Kasumi-1 (cell line): ENCODE measurements around the gene ATP5PD.

Experiments
- DNase-seq, 2 experiments: peaks; one replicate each; lab custom pipeline; 2025; lab: John Stamatoyannopoulos, UW

ATP5PD gene

DNA sequence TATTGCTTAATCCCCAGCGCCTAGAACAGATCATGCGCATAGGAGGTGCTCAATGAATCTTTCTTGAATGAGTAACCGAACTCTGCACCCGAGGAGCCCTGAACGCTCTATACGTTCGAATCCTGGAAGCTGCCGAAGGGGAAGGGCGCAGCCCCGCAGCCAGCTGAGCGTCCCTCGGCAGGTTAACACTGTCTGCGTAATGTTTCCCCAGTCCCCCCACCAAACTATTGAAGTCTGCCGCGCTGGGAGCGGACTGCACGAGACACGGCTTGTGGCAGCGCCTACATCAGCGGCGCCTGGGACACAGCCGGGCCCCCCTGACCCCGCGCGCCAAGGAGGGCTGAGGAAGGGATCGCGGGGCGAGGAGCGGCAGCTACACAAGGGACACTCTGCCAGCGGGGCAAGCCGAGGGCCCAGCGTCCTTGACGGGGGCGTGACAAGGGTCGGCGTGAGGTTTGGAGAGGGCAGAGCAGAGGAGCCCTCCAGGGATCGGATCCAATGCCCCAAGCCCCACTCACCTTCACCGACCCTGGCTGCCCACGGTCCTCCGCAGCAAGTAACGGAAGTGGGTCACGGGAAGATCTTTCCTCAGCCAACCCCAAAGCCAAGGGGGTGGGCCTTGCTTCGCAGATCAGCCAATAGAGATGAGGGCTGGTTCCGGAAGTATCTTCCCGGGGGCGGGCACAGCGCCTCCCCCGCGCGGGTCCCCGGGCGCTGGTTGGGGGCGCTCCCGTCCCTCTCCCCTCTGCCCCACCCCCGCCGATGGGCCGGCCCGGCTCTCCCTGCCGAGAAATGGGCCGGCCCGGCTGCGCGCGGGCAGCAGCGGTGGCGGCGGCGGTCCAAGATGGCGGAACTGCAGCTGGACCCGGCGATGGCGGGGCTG is at the start of gene ATP5PD, which contains the start of gene KCTD2:
TSS of gene ATP5PD (minus strand) at position 563 of the 883 bp plus-strand sequence. CDS start 4,319 bp downstream, outside the sequence.
TSS of gene KCTD2 (plus strand) at position 819 of the 883 bp plus-strand sequence. CDS start at position 845, 26 bp downstream.
- peak; percentile 98 to 99 for DNase-seq

DNA sequence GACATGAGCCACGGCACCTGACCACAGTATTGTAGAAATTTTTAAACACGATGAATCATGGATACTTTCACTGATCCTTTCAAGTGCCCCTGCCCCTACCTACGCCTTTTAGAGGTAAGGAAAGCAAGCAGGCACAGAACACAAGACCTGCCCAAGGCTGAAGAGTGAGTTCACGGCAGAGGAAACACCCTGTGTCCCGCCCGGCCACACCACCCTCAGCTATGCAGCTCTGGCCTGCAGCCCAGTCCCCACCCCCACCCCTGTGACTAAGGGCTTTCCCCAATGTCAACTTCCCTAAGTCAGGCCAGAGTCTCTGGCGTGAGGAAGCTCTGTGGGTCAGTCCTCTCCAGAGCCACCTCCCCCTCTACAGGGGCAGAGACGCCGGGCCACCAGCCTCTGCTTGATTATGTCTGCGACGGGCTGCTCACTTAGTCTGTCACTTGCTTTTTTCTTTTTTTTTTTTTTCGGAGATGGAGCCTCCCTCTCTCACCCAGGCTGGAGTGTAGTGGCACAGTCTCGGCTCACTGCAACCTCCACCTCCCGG is 49.4 kb upstream of the ATP5PD start:
- DNase-seq: peak; percentile 75 to 77

DNA sequence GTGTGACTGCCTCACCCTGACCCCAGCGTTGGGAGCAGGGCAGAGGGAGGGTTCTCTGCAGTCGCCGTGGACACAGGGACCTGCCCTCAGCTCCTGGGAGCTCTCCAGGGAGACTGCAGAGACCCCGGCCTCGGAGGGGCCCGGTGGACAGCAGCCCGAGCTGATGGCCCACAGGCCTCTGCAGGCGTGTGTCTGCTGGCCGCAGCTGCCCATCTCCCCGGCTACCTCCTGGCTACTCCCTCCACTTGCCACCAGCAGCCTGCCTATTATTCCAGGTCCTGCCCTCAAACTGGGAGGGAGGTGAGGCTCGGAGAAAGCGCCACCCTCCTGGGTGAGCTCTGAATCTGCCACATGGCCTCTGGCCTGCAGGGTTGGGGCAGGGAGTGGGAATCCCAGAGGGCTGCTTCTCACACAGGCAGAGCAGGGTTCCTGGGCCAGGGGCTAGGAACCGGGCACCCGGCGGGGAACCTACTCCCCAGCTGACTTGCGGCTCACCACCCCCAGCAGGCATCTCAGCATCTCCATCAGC is 48.2 kb upstream of the ATP5PD start:
- DNase-seq: no peak

DNA sequence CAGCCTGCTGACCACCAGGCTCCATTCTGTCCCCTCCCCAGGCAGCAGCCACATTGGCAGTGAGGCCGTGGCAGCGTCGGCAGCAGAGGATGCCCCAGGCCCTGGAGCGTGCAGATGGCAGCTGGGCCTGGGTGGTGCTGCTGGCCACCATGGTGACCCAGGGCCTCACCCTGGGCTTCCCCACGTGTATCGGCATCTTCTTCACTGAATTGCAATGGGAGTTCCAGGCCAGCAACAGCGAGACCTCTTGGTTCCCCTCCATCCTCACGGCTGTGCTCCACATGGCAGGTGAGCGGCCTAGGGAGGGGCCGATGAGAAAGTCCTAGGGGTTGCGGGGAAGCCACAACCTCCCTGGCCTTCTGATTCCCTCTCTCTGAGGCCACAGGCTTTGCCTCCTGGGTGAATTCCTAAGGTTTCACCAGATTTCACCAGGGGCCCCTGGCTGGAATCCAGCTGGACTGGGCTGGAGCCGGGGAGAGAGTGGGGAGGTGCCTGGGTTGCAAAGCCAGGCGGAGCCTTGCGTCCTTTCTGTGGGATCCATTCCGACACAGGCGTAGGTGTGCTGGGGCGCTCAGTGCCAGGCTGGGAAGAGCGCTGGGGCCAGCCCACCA is 46.9 kb upstream of the ATP5PD start:
- no peak for DNase-seq

DNA sequence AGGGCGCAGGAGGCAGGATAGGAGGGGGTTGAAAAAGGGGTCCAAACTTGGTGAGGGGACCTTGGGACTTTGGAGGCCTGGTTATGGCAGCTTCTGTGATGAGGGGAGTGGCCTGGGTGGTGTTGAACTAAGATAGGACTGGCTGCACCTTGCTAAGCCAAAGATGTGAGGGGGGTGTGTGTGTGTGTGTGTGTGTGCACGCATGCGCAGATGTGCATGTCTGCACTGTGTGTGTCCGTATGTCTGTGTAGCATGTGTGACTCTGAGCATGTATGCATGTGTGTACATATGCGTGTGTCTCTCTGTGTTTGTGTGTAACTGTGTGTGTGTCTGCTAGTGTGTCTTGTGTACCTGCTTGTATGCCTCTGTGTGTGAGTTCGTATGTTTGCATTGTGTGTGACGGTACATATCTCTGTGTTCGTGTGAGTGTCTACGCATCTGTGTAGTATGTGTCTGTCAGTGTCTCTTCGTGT is 45.1 kb upstream of the ATP5PD start:
- DNase-seq: no peak

DNA sequence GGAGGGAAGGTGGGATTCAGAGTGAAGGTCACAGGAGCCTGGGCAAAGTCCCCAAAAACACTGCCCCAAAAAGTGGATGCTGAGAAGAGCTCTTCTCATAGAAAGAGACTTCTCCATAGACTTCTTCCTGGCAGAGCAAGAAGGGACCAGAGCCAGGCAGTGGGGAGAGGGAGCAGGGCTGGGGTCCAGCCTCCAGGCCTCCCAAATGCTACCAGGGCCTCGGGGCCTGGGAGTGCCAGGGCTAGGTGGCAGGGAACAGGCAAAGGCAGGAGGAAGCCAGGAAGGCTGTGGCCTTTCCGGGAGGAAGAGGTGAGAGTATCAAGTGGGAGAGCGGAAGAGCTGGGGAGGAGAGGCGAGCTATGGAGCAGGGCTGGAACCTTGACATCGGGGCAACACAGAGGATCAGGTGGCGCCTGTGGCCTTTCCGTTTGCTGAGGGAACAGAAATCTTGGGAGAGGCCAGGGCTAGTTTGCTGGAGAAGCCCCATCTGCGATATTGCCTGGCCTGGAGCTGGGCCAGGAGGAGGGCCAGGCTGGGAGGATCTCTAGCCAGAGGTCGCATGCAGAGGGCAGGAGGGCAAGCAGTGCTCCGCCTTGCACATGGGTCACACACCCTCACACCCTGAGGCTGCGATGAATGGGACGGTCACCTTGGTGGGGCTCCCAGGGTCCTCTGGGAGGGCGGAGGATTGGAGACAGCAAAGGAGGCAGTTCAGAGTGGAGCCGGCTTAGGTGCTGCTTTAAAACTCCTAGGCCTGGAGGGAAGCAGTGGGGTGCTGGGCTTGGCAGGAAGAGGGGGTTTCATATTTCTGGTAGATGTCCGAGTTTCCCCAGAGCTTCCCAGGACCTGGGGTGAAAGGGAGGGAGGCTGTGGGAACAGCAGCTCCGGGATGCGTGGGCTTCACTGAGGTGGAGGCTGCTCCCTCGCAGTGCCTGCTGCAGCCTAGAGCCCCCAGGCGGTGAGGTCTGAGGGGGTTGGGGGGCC is 44.4 kb upstream of the ATP5PD start:
- no peak for DNase-seq

DNA sequence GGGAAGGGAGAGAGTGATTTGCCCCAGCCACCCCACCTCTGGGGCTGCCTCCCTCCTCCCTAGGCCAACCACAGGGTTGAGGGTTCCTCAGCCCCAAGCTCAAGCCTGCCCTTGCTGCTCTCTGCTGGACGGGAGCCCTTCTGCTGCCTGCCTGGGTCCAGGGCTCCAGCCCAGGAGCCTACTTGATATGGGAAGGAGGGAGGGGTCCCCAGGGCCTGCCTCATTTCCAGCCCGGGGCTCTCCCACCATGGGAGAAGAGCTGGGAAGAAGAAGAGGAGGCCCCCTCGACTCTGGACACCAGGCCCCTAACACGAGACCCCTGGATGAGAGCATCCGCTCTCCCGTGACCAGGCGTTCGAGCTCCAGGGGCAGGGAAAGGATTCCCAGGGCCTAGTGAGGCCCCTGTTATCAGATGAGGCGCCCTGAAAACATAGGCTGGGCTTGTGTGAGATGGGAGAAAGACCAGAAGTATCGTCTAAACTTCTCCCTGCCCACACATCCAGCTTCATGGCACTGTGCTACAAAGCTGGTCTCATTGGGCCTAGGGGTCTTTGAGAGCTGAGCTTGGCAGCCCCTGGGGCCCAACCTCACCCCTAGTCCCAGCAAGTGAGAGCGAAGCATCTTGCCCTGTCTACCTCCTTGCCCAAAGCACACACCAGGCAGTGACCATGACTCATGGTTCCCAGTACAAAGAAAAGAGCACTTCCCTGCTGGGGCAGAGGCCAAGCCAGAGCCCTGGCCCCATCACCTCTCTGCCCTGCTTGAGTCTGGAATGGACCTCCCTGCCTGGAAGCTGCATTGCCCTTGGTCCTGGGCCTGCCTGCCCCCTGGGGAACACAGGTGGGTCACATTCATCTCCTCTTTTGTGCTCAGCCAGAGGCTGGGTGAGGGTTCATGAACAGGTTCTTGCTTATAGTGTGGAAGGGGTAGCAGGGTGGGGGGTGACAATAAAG is 42.0 kb upstream of the ATP5PD start:
- no peak for DNase-seq

DNA sequence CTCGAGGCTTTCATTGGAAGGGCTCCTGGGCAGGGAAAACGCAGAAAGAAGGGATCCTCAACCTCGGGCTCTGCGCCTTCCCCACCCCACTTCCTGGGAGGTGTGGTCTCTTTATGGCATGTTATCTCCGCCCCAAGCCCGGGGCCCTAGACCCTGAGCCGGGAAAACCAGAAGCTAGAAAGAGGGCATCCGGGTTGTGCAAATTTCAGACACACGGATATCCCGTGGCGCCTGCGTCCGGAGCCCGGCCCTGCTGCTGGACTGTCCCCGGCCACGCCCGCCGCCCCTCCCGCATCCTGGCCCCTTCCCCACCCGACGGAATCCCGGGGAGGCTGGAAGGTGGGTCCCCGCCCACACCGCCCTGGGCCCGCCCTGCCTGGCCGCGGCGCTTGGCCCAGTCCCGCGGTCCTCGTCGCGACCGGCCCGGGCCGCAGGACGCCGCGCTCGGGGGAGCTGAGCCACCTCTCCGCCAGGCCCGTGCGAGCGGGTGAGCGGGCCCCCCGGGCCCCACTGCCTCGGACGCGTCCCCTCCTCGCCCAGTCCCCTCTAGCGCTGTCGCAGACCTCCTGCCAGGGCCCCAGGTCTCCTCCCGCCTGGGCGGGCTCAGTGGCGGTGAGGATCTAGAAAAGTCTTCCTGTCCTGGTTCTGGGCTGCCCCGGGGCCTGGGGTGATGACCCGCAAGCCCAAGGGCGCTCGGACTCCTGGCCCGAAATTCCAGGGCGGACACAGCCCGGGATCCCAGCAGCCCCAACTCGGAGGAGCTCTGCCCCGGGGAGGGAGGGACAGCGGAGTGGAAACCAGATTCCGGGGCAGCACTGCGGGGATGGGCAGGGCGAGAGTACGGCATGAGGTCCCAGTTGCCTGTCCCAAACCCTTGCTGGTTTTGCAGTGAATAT is 41.0 kb upstream of the ATP5PD start, which contains the start of gene SLC16A5:
TSS of gene SLC16A5 (plus strand) at position 397 of the 896 bp plus-strand sequence. CDS start 5,683 bp downstream, outside the sequence.
- peak; percentile 91 to 93 for DNase-seq

DNA sequence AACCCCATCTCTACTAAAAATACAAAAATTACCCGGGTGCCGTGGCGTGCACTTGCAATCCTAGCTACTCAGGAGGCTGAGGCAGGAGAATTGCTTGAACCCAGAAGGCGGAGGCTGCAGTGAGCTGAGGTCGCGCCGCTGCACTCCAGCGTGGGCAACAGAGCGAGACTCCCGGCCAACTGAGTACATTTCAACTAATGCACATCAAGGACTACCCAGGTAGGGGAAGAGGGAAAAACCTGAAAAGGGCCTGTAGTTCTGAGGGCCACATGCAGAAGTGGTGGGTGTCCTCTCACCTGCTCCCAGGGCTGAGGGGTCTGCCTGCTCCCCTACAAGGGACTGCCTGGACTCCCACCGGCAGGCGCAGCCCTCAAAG is 40.4 kb upstream of the ATP5PD start:
- no peak for DNase-seq

DNA sequence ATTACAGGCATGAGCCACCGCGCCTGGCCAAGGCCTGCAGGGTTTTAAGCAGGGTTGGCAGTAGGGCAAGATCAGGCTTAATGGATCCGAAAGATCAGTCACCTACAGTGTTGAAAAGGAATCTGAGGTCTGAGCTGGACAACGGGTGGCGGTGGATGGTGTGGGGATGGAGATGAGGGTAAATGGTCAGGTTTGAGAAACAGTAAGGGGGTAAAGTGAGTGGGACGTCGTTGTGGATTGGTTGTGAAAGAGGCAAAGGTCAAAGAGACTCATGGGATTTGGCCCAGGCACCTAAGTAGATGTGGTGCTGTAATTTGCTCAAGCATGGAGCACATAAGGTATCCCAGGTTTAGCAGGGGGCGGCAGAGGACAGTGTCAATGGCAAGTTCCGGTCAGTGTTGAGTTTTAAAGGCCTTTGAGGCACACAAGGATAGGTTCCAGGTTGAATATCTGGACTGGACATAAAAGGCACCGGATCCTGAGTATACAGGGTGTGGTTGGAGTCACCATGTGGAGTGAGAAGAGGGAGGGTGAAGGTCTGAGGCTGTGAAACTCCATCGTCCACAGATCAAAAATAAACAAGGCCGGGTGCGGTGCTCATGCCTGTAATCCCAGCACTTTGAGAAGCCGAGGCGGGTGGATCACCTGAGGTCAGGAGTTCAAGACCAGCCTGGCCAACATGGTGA is 39.9 kb upstream of the ATP5PD start:
- no peak for DNase-seq

DNA sequence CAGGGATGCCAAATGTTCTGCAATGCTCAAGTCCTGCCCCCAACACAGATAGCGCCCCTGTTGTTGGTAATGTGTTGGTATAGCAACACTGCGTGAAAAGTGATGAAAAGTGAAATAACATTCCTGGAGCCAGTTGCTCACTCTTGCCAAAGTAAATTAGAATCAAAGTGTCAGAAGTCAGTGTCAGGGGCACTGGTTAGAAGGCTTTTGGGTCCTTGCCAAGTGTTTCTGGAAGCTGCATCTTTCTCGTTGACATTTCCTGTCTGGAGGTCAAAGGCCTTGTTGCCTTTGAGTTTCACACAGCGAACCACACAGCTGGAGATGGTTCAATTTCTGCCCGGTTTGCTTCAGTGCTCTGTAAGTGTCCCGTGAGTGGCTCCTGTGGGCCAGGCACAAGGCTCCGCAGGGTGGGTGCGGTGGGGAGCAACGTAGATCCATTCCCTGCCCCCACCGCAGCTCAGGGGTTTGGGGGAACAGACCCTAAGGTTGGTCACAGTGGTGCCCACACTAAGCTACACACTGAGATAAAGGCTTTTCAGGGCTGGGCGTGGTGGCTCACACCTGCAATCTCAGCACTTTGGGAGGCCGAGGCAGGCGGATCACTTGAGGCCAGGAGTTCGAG is 37.4 kb upstream of the ATP5PD start:
- DNase-seq: no peak

DNA sequence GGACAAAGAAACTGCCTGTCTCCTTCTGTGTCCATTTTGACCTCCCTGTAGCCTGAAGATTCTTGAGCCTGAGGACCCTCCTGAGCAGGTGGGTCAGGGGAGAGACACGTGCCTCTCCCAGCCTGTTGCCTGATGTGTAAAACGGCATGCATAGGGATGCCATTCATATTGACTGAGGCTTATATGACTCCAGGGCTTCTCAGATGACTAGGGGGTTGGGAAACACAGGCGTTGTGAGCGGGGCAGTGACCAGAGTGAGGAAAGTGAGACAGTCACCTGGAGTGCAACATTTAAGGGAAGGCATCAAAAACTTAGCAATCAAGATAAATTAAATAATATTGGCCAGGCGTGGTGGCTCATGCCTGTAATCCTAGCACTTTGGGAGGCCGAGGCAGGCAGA is 35.9 kb upstream of the ATP5PD start:
- no peak for DNase-seq

DNA sequence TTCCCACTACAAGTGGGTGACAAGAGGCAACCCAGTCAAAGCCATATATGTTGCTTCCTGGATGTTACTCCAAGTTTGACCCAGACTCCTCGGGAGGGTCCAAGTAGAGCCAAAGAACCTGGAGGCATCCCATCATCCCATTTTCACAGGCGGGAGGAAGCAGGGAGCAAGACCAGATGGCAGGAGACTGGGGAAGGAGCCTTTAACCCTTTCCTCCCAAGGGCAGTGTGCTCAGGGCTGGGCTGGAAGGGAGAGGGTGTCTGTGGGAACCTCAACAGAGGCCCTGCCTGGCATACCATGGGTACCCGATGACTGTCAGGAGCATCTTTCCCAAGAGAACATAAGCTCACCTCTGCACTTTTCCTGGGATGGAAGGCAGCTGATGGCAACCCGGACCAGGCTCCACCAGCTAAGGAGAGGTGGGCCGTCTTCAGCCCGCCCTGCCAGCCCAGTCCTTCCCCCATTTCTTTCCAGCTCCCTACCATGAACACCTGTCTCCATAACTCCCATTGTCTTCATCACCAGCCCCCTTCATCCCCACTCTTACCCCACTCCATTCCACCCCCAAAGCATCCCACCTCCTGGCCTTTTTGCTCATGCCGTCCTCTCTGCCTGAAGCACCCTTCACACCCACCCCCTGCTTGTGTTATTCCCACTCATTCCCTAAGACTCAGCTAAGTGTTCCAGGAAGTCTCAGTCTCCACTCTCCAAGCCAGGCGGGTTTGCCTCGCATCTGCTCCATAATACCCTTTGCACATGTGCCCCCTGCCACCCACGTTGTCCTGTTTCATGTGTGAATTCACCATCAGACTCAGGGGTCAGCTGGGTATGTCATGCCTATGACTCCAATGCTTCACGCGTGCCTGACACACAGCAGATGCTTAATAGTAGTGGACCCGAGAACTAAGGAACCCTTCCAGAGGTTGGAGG is 35.1 kb upstream of the ATP5PD start:
- DNase-seq: no peak

DNA sequence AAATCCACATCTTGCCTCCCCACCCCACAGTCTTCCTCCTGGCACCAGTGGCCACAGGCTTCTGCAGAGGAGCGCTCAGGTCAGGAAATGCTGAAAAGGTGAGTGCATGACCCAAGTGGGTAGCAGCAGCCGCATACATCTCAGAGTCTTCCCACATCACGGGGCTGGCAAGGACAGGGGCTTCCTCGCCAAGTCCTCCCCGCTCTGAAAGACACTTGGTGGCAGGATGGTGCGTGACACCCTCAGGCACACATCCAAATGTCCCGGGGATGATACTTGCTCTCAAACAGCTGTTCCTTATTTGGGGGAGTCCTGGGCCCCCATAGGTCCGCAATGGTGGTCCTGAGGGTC is 32.2 kb upstream of the ATP5PD start:
- no peak for DNase-seq

DNA sequence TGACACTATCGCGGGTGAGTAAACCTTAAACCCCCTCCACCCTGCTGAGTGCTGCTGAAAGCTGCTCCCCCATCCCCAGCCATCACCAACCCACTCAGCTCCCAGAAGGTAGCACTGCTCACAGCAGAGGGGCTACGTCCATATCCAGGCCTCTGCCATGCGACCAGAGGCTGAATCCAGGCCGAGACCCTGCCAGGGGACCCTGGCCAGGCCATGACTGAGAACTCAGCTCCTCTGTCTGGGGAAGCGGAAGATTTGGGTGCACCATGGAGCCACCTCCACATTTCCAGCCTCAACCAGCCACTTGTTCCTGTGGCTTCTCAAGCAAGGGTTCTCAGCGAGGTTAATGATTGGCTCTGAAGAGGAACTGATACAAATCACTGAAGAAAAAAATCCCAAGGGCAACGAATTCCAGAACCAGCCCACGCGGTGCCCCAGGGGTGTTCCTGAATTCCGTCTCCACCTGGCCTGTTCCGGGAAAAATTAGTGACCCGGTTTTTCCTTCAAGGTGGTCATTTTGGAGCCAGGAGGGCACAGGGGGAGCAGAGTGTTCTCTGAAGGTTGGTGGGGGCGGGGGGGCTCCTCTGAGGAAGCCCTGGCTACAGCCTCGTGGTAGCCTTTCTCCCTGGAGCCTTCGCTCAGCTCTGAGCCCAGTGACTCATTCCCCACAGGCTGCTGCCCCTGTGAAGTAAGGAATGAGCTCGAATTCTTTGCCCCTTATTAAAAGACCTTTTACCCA is 31.7 kb upstream of the ATP5PD start:
- no peak for DNase-seq
